NCI-H2227 treated with DMSO at 0.1 percent for 48 hours (cell line): ENCODE data around the gene TMEFF1.

Experiments
- DNase-seq: peaks from one replicate; lab custom pipeline; 2025; lab: John Stamatoyannopoulos, UW

Gene TMEFF1

DNA sequence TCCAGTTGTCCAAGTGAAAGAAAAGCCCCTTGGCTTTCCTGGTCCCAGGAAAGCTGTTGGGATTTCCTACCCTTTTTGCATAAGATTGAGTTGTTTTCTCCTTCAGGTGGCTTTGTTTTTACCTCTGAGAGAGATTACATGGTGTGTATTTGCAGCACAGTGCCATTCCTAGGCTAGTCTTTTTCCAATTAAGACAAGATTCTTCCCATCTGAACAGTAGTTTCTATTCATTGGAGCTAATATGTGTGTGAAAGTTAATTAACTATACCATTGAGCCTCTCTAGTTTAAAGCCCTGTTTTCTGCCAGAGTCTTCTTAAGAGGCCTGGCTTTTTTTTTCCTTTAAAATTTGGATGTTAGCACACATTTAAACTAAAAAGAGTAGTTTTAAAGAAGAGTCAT lies 25.9 kb upstream of the TMEFF1 start:
- no peak for DNase-seq

DNA sequence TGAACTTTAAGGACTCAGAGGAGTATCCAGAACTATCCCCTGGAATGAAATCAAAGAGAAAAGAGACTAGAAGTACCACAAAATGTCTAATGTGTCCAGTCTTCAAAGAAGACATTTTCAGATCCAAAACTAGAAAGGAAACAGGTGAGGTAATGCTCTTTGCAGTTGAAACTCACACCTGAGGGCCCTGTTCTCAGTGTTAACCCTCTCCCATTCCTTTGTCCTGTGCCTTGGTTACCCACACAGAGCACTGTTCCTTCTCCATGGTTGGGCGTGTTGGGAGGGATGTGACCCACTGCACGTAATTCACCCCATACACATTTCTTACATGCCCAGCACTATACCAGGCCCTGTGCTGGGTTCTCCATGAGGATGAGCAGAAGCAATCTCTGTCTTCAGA lies 24.7 kb upstream of the TMEFF1 start:
- no peak for DNase-seq

DNA sequence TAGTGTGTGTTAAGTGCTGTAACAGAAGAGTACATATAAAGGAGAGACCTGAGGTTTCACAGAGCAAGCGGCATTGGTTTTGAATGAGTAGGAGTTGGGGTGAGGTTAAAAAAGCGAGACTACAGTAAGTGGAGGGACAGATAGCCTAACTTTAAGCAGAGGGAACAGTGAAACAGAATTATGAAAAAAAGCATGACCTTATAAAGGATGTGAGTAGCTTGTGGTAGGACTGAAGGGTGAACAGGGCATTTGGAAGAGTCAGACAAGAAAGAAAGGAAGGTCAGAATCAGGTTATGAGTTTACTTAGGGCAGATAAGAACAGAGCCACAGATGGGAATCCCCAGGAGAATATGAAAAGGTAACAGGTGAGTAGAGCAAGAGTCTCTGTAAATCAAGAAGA lies 23.5 kb upstream of the TMEFF1 start:
- DNase-seq, result no peak

DNA sequence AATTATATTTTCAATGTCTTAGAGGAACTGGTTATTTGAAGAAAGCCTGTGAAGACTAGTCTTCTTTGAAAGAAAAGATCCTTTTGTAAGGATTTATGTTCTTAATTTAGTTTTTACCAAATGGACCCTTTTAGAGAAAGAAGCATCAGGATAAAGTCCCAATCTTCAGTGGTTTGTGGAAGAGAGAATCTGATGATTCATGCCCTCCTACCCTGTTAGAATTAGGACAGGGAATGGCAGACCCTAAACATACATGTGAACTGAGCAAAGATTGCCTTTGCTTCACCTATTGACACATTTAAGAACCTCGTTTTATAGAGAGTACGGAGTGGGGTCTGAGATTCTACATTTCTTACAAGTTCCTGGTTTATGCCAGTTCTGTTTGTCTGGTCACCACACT lies 20.1 kb upstream of the TMEFF1 start:
- DNase-seq, result no peak

DNA sequence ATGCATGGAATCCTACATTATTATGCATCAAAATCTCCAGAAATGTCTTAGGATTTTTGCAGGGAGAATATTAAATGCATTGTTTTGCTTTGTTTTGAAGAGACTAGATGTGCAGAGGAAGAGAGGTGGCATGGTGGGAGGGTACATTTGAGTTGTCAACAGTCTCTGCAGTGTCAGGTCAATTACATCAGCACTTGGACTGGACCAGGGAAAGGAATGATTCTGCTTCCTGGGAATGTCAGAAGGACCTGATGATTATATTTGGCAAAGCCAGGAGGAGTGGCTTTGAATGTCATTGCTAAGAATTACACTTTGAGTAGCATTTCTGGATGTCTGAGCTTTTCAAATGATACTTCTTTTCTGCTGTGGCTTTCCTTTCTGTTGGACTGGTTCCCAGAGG lies 17.5 kb upstream of the TMEFF1 start:
- DNase-seq, result no peak

DNA sequence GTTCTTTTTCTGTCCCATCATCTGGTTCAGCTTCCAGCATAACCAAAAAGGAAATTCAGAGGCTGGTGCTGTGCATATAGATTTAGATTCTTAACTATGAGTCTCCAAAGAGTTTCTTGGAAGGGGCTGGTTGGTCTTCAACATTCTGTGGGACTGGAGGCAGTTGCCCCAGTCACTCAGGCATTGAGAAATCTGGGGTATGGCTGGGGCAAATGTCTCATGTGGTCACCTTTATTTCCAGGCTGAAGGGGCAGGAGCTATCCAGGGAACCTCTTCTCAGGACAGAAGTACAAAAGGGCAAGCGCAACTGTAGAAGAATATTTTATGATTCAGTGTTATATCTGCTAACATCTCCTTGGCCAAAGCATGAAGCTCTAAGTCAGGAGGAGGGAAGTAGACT lies 15.4 kb upstream of the TMEFF1 start:
- DNase-seq, result no peak

DNA sequence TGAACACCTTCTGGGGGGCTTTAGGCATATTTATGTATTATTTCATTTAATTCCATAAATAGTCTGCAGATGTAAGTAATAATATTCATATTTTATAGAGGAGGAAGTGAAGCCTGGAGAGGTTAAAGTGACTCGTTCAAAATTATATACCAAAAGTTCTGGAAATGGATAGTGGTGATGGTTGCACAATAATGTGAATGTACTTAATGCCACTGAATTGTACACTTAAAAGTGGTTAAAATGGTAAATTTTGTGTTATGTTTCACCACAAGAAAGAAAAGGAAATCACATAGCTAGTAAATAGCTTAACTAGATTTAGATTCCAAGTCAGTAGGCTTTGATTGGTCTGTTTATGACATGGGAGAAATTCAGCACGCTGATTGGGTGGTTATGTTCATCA lies 13.0 kb upstream of the TMEFF1 start:
- no peak for DNase-seq

DNA sequence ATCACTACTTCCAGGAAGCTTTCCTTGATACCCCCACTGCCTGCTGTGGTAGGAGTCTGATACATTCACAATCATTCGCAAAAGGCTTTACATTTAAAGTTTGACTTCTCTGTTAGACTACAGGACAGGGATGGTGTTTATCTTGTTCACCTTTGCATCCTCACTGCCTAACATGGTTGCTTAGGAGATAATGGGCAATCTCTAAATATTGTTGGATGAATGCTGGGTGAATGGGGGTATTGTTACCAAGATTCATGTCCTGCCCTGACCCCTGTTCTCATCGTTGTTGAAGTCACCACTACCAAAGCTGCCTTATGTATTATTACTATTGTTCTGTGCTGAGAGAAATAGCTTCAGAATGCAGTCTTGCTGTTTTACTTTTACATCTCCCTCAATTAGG lies 7.7 kb upstream of the TMEFF1 start:
- no peak for DNase-seq

DNA sequence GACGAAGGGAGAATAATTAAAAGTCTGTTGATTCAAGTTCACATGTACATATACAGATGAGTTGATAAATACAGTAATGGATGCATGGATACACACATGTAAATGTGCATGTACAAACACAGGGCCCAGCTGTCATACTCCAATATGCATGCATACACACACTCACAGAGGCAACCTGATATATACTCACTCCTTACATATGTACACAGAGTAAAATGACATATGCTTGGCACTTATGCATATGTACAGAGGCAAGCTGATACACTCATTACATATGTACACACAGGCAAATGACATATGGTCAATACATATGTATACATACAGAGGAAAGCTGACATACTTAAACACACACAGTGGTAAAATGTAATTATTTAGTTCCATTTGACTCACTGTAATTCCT lies 7.2 kb upstream of the TMEFF1 start:
- no peak for DNase-seq

DNA sequence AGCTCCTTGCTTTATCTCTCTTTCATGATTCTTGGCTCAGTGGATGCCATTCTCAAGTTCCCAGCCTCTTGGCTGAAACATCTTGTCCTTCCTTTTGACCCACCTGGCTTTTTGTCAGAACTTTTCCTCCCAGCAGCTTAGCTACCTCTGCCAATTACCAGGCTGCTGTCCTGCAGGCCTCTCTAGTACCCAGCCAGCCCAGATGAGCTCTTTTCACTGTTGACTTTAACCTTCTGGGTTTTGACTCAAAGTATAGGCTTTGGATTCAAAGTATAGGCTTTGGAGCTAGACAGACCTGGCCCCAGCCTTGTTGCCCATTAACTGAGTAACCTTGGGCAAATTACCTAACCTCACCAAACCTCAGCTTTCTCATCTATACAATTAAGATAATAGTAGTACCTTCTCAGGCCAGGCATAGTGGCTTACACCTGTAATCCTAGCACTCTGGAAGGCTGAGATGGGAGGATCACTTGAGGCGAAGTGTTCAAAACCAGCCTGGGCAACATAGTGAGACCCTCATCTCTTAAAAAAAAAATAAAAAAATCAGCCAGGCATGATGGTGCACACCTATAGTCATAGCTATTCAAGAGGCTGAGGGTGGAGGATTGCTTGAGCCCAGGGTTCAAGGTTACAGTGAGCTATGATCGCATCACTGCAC lies 6.6 kb upstream of the TMEFF1 start:
- DNase-seq, result no peak

DNA sequence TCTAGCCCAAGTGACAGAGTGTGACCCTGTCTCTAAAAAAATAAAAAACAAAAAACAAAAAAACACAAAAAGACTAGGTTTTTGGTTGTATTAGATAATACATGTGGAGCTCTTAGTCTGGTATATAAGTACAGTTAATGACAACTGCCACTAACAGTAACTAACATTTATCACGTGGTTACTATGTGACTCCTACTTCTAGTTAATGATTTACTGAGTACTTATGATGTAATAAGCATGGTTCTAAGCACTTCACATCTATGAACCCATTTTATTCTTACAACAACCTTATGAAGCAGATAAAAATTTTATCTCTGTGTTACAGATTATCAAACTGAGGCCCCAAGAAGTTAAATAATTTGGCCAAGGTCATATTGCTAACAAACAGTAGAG lies 6.1 kb upstream of the TMEFF1 start:
- DNase-seq, result no peak

DNA sequence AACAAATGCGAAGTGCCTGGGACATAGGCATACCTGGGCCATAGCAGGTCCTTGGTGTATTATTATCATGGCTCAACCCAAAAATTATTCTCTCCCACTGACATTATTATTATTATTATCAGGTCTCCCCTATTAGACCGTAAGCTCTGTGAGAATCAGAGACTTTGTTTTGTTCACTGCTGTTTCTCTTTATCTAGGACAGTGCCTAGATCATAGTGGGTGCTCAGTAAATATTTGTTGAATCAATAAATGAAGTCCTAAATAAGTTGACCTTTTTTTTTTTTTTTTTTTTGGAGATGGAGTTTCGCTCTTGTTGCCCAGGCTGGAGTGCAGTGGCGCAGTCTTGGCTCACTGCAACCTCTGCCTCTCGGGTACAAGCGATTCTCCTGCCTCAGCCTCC lies 4.9 kb upstream of the TMEFF1 start:
- DNase-seq, result no peak

DNA sequence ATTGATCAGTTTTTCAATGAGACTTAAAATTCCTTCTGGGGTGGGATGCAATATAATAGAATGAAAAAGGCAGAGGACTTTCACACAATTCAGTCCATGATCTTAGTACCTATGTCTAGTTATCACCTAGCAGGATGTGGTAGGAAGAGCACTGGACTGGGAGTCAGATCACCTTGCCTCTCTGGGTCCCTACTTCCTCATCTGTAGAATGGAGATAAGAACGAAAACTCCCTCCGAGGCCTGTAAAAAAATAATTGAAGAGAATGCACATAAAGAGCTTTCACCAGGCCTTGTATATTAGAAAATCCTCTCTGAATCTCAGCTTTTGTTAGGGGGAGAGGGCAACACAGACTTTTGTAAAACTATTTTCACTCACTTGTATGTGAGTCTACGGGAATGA lies 681 bp upstream of the TMEFF1 start:
- DNase-seq, result no peak

DNA sequence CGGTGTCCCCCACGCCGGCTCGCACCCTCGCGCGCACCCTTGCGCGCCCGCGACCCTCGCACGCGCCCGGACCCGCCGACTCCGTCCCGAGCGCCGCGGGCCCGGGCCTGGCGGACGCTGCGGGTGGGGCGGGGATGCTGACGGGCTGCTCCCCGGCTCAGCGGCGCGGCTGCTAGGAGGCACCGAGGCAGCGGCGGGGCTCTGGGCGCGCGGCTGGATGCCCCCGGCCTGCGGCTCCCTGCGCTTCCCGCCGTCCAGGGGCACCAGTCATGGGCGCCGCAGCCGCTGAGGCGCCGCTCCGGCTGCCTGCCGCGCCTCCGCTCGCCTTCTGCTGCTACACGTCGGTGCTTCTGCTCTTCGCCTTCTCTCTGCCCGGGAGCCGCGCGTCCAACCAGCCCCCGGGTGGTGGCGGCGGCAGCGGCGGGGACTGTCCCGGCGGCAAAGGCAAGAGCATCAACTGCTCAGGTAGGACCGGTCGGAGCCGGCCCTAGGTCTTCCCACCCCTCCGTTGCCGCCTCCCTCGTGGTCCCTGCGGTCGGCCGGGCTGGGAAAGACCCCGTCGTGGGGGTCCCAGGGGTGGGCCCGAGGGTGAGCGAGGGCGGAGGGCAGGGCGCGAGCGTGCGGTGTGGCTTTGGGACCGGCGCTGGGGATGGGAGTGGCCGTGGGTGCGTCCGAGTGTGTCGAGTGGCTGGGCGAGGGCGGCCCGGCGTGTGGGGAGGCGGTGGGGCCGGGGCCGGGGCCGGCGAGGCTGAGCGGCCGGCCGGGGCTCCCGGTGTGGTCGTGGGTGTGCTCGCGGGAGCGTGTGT lies 530 bp downstream of the TMEFF1 start:
- no peak for DNase-seq

DNA sequence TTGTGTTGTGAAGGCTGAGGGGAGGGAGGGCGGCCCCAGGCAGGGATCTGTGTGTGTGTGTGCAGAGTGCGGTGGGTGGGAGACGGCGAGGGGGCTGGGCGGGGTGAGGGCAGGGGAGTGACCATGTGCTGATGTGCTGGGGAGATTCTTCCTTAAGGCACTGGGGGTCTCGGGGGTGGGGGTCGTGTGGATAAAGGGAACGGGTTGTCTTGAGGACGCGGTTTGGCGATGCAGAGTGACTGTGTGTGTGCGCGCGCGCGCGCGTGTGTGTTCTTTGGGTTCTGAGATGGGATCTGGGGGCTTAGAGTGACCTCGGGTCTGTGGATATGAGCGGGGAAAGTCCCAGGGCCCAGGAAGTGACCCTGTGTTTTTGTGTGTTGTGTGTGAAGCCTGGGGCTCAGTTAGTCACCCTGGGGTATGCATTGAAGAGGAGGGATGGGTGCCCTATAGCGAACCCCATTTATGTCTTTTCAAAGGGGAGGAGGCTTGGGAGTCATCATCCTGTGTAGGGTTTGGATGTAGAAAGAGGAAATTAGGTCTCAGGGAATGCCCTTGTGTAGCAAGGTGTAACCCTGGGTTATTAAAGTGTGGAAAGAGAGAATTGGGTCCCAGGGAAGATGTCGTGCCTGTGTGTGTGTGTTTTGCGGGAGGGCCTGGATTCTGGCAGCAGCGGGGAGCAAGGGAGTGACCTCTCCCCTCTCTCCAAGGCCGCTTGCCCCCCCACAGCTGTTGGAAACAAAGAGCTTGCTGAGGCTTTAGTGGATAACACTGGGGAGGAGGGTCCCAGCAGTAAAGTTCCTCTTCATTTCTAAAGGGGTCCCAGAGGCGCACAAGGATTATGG lies 1.4 kb downstream of the TMEFF1 start:
- DNase-seq, result no peak

DNA sequence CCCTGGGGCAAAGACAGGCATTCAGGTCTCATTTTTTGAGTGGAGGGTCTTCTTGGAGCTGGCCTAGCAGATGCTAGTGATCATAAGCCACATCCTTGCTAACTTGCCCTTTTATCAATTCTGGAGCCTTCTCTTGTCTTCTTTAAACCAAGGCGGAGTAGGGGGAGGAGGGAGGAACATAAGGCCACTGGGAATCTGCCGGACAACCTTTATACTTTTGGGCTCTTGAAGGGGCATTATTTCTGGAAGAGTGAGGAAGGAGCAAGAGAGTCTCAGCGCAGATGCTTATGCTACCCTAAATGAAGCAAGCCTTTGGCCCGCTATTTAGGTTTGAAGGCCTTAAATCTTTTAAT lies 2.0 kb downstream of the TMEFF1 start:
- DNase-seq, result no peak

DNA sequence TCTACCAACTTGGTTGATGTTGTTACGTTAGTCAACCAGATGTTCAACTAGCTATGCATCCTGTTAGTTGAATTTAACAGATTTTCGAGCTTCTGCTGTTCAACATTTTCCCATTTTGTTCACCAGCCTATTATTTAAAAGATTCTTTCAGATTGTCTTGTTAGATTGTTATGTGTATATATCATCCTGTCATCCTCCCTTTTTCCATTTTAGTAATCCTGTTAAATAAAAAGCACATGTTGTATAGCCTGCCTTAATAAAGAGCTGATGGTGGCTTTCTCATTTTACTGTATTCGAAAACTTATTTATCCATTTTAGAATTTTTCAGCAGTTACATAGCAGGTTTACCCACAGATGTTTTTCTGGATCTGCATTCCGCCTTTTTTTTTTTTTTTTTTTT lies 4.3 kb downstream of the TMEFF1 start:
- DNase-seq, result no peak

DNA sequence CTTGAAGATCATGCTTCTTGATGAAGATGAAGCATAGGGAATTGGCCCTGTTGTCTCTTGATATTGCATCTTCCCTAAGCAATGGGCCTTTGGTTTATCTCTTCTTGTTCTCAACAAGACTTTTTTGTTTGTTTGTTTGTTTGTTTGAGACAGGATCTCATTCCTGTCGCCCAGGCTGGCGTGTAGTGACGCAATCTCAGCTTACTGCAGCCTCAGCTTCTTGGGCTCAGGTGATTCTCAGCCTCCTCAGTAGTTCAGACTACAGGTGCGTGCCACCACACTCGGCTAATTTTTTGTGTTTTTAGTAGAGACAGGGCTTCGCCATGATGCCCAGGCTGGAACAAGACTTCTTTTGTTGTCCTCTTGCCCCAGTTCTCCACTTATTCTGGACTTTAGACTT lies 5.2 kb downstream of the TMEFF1 start:
- DNase-seq, result no peak

DNA sequence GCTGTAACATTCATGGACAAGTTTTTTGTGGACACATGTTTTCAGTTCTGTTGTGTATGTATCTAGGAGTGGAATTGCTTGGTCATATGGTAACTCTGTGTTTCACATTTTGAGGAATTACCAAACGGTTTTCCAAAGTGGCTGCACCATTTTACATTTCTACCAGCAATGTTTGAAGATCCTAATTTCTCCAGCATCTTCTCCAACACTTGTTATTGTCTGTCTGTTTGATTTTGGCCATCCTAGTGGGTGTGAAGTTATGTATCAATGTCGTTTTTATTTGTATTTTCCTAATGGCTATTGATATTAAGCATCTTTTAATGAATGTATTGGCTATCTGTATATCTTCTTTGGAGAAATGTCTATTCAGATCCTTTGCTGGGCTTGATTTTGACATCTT lies 6.9 kb downstream of the TMEFF1 start:
- DNase-seq, result no peak

DNA sequence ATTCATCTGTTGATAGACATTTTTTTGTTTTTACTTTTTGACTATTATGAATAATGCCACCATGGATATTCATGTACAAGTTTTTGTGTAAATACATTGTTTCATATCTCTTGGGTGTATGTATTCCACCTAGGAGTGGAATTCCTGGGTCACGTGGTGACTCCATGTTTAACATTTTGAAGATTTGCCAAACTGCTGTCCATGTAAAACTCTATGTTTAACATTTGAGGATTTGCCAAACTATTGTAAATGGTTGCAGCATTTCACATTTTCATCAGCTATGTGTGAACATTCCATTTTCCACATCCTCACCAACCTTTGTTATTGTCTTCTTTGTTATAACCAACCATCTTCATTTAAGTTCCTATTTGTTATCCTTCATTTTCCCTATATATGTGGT lies 12.2 kb downstream of the TMEFF1 start:
- DNase-seq, result no peak

DNA sequence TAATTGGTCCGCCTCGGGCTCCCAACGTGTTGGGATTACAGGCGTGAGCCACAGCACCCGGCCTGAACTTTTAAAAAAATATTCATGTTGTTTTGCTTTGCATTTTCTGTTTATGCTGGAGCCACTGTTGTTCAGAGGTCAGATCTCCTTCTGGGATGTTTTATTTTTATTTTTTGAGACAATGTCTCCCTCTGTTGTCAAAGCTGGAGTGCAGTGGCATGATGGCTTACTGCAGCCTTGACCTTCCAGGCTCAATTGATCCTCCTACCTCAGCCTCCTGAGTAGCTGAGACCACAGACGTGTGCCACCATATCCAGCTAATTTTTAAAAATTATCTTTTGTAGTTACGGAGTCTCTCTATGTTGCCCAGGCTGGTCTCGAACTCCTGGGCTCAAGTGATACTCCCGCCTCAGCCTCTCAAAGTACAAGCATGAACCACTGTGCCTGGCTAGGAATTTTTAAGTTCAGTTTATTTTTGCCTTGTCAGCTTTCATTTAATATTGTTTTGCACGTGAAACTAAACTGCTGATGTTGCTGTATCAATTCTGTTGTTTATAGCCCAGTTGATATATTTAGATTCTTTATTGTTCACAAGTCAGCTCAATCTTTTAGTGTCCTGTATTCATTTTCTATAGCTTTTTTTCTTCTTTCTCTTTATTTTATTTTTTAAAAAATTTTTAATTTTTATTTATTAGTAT lies 13.7 kb downstream of the TMEFF1 start:
- no peak for DNase-seq

DNA sequence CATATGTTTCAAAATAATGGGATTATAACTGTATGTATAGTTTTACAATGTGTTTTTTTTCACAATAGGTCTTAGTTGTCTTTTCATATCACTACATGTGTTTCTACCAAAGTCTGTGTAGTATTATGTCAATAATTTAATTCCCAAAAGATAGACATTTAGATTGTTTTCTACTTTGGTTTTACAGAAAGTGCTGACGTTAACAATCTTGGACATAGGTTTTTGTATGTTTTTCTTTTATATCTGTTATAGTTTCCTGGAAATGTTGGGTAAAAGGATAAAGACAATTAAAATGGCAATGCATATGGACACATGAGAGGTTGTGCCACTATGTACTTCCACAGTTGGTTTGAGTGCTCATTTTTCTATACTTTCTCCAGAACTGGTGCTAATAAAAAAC lies 15.2 kb downstream of the TMEFF1 start:
- DNase-seq, result no peak

DNA sequence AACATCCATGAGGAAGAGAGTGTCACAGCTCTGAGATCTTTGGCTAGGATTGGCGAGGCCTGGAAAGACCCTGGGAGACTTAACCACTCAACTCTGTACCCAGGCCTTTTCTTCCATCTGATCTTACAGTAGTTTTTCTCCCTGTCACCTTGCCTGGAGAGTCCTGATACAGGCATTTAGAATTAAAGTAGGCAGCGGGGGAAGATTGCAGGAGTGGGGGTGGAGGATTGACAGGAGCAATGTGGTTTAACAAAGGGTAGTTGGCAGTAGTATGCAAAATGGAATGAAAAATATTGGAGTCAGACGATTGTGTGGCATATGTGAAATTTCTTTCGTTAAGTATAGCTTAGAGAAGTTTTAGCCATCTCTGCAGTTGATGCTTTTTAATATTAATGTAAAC lies 16.9 kb downstream of the TMEFF1 start:
- DNase-seq, result no peak
